ENCODE data around the gene TMEM255A.

TMEM255A gene

DNA sequence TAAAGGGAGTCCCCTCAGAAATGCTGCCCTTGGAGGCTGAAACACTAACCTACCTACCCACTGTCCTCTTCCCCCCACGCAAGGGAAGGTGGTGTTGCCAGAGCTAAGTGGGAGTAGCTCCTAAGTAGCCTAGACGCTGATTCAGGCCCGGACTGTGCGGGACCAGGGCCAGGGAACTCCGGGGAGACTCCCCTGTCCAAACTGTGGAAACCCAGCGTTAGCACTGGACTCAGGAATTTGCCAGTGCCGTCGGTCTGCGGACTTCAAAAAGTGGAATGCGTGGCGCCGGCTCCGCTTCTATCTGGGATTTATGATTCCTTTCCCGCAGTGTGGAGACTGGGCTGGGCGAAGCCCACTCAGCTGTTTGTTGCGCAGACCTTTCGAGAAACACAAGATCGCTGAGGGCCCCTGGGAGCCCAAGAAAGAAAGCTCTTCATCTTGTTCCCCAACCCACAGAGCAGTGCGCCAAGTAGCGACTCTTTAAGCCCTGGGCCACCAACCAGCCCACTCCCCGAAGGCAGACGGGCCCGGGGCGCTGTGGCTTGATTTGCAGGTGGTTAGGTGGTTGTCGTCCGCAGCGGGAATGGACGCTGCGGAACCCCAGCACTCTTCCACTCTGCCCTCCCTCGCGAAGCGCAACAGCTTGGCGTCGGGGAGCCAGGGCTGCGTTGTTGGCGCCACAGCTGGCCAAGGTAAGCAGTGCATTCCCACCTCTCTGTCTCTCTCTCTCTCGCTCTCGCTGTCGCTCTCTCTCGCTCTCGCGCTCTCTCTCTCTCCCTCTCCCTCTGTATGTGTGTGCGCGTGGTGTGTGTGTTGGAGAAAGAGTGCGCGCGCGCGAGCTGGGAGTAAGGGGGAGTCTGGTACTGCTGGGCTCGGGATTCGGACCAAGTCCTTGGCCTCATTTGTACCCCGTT lies 2.0 kb downstream of the TMEM255A start:
- in situ Hi-C loops (cut with MboI; ENCODE audit: low pct_unique_long_range_greater_than_20kb, low sequenced_read_pairs), result no loop called here
- peak; percentile 94 for DNase-seq

DNA sequence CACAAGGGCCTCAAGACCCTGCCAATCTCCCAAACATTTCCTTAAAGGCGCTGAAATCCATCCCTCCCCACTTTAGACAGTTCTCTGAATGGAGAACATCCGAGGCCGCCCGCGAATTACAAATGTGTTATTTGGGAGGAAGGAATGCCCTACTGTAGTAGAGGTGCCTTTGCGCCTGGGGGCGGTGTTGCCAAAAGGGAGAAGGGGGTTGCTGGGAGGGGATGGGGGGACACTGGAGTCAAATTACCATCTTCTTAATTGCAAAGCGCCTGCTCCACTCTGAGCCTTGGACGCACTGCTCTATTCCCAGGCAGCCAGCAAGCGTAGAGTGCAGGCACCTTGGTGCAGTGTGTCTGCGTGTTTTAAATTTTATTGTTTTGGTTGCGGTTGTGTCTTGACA lies 2.7 kb downstream of the TMEM255A start:
- DNase-seq, result no peak
- in situ Hi-C loops (cut with MboI; ENCODE audit: low pct_unique_long_range_greater_than_20kb, low sequenced_read_pairs), result no loop called here

DNA sequence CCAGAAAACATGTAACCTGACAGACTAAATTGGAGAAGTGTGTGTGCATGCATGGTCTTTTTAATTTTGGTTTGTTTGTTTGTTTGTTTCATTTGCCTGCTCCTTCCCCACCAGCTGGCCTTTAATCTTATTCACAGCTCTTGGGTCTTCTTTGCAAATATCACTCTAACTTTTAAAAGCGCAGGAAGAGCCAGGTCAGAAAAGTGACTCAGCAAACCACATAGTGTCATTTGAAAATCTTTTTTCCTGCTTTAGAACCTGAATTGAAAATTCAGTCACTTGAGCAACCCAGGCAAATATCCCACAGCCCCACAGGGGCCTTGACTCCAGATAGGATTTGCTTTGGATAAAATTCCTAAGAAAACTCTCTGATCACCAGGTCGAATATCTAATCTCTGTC lies 4.6 kb downstream of the TMEM255A start:
- DNase-seq, result peak; percentile 39
- in situ Hi-C loops (cut with MboI; ENCODE audit: low pct_unique_long_range_greater_than_20kb, low sequenced_read_pairs), result no loop called here

GRCh38 chrX:120305531-120306141 lies 5.6 kb downstream of the TMEM255A start:
- in situ Hi-C loops (cut with MboI; ENCODE audit: low pct_unique_long_range_greater_than_20kb, low sequenced_read_pairs), result no loop called here
- DNase-seq, result no peak

GRCh38 chrX:120304256-120304655 lies 7.0 kb downstream of the TMEM255A start:
- in situ Hi-C loops (cut with MboI; ENCODE audit: low pct_unique_long_range_greater_than_20kb, low sequenced_read_pairs), result no loop called here
- no peak for DNase-seq

DNA sequence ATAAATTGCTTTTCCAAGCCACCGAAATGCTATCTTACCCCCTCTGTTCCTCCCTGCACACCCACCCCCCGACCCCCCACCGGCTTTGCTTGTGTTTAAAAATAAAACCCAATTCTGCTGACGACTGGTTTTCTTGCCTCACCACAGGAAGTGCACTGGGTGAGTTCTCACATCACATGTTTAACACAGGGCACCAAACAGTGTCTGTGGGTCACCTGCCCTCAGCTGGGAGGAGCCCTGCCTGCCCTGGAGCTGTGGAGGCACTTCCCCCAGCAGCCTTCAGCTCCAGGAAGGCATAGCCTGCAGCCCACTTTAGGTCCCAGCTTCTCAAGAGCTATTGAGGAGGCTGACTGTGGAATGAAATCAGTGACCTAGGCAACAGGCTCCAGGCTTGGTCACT lies 8.8 kb downstream of the TMEM255A start:
- peak; percentile 80 for DNase-seq
- in situ Hi-C loops (cut with MboI; ENCODE audit: low pct_unique_long_range_greater_than_20kb, low sequenced_read_pairs), result no loop called here

- DNase-seq, result no peak
- in situ Hi-C loops (cut with MboI; ENCODE audit: low pct_unique_long_range_greater_than_20kb, low sequenced_read_pairs), result no loop called here
Measured at GRCh38 chrX:120301960-120302359, 9.3 kb downstream of the TMEM255A start.

DNA sequence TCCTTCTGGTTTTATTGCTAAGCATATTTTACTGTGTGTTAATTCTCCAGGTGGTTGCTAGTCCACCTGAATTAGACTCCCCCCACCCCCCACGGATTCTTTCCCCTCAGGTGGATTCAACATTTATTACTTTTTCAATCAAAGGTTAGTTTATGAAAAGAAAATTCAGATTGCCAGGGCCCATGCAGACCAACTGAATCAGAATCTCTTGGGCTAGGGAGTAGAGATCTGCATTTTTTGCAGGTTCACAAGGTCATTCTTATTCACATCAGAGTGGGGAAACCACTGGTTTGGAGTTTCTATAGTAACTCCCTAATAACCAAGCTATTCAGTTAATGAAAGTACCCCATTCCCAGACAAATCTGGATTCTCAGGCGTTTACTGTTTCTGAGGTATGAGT lies 9.8 kb downstream of the TMEM255A start:
- DNase-seq, result no peak
- in situ Hi-C loops (cut with MboI; ENCODE audit: low pct_unique_long_range_greater_than_20kb, low sequenced_read_pairs), result no loop called here

- DNase-seq, result no peak
- in situ Hi-C loops (cut with MboI; ENCODE audit: low pct_unique_long_range_greater_than_20kb, low sequenced_read_pairs), result no loop called here
Measured at GRCh38 chrX:120299928-120300327, 11.3 kb downstream of the TMEM255A start.

DNA sequence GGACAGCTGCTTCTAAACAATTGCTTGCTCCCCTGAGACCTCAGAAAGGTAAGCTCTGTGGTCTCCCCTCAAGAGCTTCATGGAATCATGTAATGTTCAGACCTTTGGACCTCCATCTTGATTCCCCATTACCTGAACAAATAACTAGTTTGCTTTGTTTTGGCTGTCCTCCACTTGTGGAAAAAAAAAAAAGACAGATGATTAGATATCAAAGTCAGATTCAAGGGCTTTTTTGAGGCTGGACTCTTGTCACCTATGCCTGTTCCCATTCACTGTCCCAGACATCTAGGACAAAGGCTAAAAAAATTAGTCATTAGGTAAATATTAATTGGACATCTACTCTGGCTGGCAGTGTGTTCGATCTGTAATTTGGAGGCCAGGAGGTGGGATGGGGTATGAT lies 13.3 kb downstream of the TMEM255A start:
- in situ Hi-C loops (cut with MboI; ENCODE audit: low pct_unique_long_range_greater_than_20kb, low sequenced_read_pairs), result no loop called here
- no peak for DNase-seq

DNA sequence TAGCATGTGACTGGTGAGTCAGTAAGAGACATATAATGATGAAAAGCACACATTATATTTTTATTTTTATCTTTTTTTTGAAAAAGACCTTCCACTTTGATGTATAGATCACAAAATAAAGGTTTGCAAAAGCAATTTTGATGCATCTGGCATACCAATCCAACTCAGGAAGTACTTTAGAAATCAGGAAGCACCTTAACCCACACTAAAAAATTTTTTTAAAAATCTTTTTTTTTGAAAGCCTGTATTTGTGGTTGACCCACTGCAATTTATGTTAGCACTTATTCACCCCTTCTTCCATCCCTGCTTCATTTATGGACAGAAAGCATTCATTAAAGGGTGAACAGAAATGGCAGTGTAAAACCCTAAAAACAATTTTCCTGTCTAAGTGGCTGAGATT lies 16.6 kb downstream of the TMEM255A start:
- in situ Hi-C loops (cut with MboI; ENCODE audit: low pct_unique_long_range_greater_than_20kb, low sequenced_read_pairs), result no loop called here
- DNase-seq, result peak; percentile 44

DNA sequence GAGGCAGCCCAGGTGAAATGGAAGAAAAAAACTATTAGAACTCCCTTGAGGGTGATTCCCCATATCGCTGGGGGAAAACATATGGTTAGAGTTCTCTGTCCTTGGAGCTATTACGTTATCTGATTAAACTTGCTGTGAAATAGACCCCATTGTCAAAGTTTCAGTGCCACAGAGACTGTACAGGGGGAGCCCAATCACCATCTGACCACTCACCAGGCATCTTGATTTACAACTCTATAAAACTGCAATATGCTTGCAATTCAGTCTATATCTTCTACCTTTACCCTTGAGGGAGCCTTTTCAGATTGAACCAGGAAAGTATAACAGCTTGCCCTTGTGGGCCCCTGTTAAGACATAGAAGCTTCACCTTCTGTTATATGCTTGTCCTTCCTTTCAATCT lies 18.2 kb downstream of the TMEM255A start:
- in situ Hi-C loops (cut with MboI; ENCODE audit: low pct_unique_long_range_greater_than_20kb, low sequenced_read_pairs), result no loop called here
- DNase-seq, result no peak

GRCh38 chrX:120291211-120291610 lies 20.1 kb downstream of the TMEM255A start:
- in situ Hi-C loops (cut with MboI; ENCODE audit: low pct_unique_long_range_greater_than_20kb, low sequenced_read_pairs), result no loop called here
- no peak for DNase-seq

- in situ Hi-C loops (cut with MboI; ENCODE audit: low pct_unique_long_range_greater_than_20kb, low sequenced_read_pairs), result no loop called here
- no peak for DNase-seq
Measured at GRCh38 chrX:120290107-120290506, 21.2 kb downstream of the TMEM255A start.

DNA sequence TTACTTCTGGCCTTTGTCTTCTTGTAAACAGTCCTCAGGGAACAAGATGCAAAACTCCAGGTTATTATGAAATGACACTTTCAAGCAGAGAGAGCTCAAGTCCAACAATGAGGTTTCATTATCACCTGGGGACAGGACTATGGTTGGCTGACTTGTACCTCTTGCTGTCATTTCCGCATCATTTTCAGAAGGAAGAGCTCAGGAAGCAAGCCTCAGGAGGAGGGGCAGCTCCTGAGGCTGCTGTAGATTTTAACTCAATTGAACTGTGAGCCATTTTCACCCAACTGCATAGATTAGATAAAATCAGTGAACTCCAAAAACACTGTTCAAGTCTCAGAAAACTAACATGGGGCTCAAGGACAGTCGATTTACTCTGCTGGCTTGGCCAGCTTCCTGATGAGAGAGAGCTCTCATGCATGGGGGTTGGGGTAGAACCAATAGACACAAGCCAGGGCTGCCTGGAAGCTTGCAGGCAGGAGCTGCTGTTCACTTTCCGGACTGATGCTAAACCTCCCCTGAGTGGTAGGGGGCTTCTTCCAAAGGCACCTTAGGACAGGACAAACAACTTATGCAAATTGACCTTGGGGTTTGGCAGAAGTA lies 23.6 kb downstream of the TMEM255A start:
- in situ Hi-C loops (cut with MboI; ENCODE audit: low pct_unique_long_range_greater_than_20kb, low sequenced_read_pairs), result no loop called here

DNA sequence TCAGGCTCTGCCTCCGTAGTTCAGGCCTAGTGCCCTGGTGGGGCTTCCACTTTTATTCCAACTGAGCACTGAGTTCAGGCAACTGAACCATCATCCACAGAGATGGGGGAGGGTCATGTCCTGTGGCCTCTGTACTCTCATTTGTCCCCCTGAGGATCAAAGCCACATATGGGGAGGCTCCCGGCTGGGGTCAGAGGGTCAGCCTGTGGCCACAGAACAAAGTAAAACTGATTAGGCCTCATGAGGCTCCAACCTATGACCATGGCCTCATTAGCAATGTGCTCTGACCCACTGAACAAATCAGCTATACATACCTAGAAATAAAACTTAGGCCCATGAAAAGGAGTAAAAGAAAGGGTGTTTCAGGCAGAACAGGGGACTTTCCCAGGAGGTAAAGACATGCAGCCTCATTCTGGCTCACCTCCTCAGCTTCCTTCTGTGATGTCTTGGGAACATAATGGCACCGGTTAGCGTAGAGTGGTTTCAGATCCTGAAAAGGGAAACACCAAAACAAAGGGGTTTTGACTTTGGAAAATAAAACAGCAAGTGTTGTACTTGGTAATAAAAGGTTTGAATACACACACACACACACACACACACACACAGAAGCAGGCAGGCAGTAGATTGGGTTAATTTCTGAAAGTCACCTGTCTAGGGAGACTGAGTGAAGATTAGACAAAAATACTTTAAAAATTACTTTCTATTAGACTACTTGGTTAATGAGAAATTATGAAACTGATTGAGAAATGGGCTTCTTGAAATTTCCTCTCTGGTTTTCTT lies 24.3 kb downstream of the TMEM255A start:
- no peak for DNase-seq
- in situ Hi-C loops (cut with MboI; ENCODE audit: low pct_unique_long_range_greater_than_20kb, low sequenced_read_pairs), result no loop called here

More for the DNA sequence above, 23.6 kb downstream of the TMEM255A start:
- no peak for DNase-seq

GRCh38 chrX:120282697-120283096 lies 28.6 kb downstream of the TMEM255A start:
- in situ Hi-C loops (cut with MboI; ENCODE audit: low pct_unique_long_range_greater_than_20kb, low sequenced_read_pairs), result no loop called here
- DNase-seq, result no peak

GRCh38 chrX:120281761-120282160 lies 29.5 kb downstream of the TMEM255A start:
- in situ Hi-C loops (cut with MboI; ENCODE audit: low pct_unique_long_range_greater_than_20kb, low sequenced_read_pairs), result no loop called here

DNA sequence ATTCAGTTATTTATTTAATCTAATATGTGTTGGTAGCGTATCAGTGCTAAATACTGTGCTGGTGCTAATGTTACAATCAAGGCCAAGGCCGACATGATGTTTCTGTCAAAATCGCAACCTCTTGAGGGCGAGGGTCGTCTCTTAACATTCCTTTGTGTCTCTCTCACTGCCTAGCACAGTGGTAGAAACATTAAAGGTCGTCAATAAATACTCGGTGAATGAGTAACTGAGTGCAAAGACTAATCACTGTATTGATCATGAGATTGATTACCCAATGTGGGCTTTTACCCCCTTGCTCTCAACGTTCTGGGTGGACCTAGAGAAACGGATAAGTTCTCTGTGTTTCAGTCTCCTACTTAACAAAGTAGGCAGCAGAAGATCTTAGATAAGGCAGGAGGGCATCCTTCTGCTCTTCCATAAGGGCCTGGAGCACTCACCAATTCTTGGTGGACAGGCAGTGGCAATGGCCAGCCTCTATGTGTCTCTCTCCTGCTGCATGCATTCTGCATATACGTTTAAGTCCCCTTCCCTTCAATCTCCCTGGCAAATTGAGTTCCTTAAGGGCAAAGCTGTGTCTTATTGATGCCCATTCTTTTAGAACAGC lies 30.1 kb downstream of the TMEM255A start:
- no peak for DNase-seq
- in situ Hi-C loops (cut with MboI; ENCODE audit: low pct_unique_long_range_greater_than_20kb, low sequenced_read_pairs), result no loop called here

More at GRCh38 chrX:120281761-120282160, 29.5 kb downstream of the TMEM255A start:
- no peak for DNase-seq
